Loucy (cell line): ENCODE measurements around the gene PPP2R5C.

Experiments used
- H2AFZ ChIP-seq: fragments of 200-600 bp; sonication (generic); 2 replicates; pipeline ENCODE4 v1.6.0; 2016; ENCODE audit warnings: antibody characterized with exemption, mild to moderate bottlenecking, low read length, moderate library complexity
- H3F3A ChIP-seq: fragments of 200-600 bp; 2 replicates; pipeline ENCODE4 v1.6.0; 2016; ENCODE audit warnings: antibody characterized with exemption, low read depth, mild to moderate bottlenecking
- H3K27me3 ChIP-seq: fragments of 200-600 bp; sonication (generic); 2 replicates; pipeline ENCODE4 v1.6.1; 2014; ENCODE audit warnings: low read length, mild to moderate bottlenecking; ENCODE audit not compliant: insufficient read depth, poor library complexity, severe bottlenecking
- H3K36me3 ChIP-seq: fragments of 200-600 bp; sonication (generic); 2 replicates; pipeline ENCODE4 v1.6.1; 2016; ENCODE audit warnings: low read length; ENCODE audit not compliant: insufficient read depth
- H3K4me1 ChIP-seq: fragments of 200-600 bp; sonication (generic); 2 replicates; pipeline ENCODE4 v1.5.1; 2014; ENCODE audit warnings: low read length, mild to moderate bottlenecking; ENCODE audit not compliant: insufficient read depth, poor library complexity, severe bottlenecking
- H3K4me2 ChIP-seq: fragments of 200-600 bp; sonication (generic); 2 replicates; pipeline ENCODE4 v1.6.0; 2014; ENCODE audit warnings: antibody characterized with exemption, low read length, low read depth, mild to moderate bottlenecking; ENCODE audit not compliant: poor library complexity, severe bottlenecking
- H3K4me3 ChIP-seq: fragments of 200-600 bp; sonication (generic); 2 replicates; pipeline ENCODE4 v1.5.1; 2014; ENCODE audit warnings: low read length, mild to moderate bottlenecking, mixed read lengths; ENCODE audit not compliant: poor library complexity, severe bottlenecking
- H3K79me2 ChIP-seq: fragments of 200-600 bp; sonication (generic); 2 replicates; pipeline ENCODE4 v1.6.1; 2014; ENCODE audit warnings: low read length; ENCODE audit not compliant: insufficient read depth
- H3K9ac ChIP-seq: fragments of 200-600 bp; sonication (generic); 2 replicates; pipeline ENCODE4 v1.6.0; 2014; ENCODE audit warnings: mild to moderate bottlenecking, low read depth, low read length, moderate library complexity; ENCODE audit not compliant: poor library complexity, severe bottlenecking
- H3K9me2 ChIP-seq: fragments of 200-600 bp; sonication (generic); replicated peaks from 2 replicates; pipeline ENCODE4 v1.6.1; 2016; ENCODE audit warnings: low read depth, low read length, mixed read lengths
- H3K9me3 ChIP-seq: fragments of 200-600 bp; sonication (generic); 2 replicates; pipeline ENCODE4 v1.6.1; 2014; ENCODE audit warnings: mild to moderate bottlenecking, antibody characterized with exemption, low read length, low read depth; ENCODE audit not compliant: insufficient read depth
- H4K20me1 ChIP-seq: fragments of 200-600 bp; sonication (generic); 2 replicates; pipeline ENCODE4 v1.6.0; 2014; ENCODE audit warnings: antibody characterized with exemption, low read length, mild to moderate bottlenecking; ENCODE audit not compliant: insufficient read depth, poor library complexity, severe bottlenecking
- EZH2phosphoT487 ChIP-seq: fragments of 200-600 bp; IDR thresholded peaks from 2 replicates; pipeline ENCODE4 v1.6.1; 2018; ENCODE audit warnings: antibody characterized with exemption, mild to moderate bottlenecking, moderate library complexity, borderline replicate concordance
- TF ChIP-seq, protein P1 (sequence below): fragments of 200-600 bp; sonication (generic); conservative IDR thresholded peaks from 2 replicates; pipeline ENCODE4 v1.5.1; 2014; ENCODE audit warnings: mild to moderate bottlenecking, antibody characterized with exemption, low read length

Gene PPP2R5C

DNA sequence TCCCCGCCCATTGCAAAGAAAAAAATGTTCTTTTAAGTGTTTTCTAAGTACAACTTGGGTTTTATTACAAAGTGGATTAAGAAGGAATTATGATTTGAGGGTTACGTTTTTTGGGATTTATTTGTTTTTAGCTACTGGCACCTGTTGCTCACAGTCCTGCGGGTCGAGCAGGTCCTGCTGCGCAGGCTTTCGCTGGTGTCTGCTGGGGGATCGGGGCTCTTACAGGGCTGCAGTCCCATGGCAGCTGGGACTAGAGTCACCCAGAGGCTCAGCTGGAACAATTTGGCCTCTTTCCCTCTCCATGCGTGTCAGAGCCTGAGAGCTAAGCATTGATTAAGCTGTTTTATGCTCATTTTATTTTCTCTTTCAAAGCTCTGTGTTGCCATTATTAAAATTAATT lies 147.3 kb downstream of the PPP2R5C start:
- Histone ChIP-seq H3K4me3 (no peak overlapping the region), H3K9me3 (no peaks in the 10 kb centered on the region), H3K36me3 (peaks cover 89% of the 10 kb centered on the region), H3K9ac (no peak overlapping the region), H3K4me2 (no peak overlapping the region), H3K4me1 (no peaks in the 10 kb centered on the region), H3K27me3 (no peaks in the 10 kb centered on the region), H3K9me2 (no peaks in the 10 kb centered on the region), H2AFZ (no peak overlapping the region), H4K20me1 (no peaks in the 10 kb centered on the region), H3F3A (no peaks in the 10 kb centered on the region), H3K79me2 (no peaks in the 10 kb centered on the region)
- no peak for TF ChIP-seq EZH2phosphoT487
- TF ChIP-seq, protein P1, sequence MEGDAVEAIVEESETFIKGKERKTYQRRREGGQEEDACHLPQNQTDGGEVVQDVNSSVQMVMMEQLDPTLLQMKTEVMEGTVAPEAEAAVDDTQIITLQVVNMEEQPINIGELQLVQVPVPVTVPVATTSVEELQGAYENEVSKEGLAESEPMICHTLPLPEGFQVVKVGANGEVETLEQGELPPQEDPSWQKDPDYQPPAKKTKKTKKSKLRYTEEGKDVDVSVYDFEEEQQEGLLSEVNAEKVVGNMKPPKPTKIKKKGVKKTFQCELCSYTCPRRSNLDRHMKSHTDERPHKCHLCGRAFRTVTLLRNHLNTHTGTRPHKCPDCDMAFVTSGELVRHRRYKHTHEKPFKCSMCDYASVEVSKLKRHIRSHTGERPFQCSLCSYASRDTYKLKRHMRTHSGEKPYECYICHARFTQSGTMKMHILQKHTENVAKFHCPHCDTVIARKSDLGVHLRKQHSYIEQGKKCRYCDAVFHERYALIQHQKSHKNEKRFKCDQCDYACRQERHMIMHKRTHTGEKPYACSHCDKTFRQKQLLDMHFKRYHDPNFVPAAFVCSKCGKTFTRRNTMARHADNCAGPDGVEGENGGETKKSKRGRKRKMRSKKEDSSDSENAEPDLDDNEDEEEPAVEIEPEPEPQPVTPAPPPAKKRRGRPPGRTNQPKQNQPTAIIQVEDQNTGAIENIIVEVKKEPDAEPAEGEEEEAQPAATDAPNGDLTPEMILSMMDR = no peak

DNA sequence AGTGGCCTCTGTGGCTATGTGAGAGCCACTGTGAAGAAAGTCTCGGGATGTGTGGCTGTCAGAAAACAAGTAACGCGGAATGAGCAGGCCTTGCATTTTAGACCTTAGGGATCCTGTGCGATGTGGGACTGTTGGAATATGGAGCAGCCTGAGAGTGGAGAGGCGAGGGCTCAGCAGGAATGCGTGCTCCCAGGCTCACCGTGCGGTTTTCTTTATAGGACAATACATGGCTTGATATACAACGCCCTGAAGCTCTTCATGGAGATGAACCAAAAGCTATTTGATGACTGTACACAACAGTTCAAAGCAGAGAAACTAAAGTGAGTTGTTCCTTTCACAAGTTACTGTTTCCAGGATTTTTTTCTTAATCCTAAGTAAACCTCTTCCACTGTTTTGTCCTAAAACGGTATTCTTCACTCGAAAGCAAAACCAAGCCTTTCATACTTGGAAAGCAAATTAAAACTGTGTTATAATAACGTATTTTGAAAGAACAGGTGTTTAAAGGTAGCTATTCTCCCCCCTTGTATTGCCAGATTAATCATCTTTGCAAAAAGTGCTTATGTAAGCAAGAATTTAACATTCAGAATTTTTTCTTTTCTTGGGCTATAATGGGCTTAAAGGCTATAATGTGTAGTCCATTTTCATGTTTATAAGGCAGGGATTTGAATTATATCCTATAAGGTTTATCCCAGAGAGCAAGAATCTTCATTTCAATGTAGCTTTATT lies 148.0 kb downstream of the PPP2R5C start:
- no peak overlapping the region for H3K4me3 ChIP-seq
- H3K9ac ChIP-seq = no peak overlapping the region
- no peaks in the 10 kb centered on the region for H3K27me3 ChIP-seq
- TF ChIP-seq EZH2phosphoT487 = no peak
- no peaks in the 10 kb centered on the region for H3F3A ChIP-seq
- H3K36me3 ChIP-seq = peaks cover 89% of the 10 kb centered on the region; the same call in 1 of the 2 replicates
- H4K20me1 ChIP-seq = no peaks in the 10 kb centered on the region
- no peaks in the 10 kb centered on the region for H3K9me2 ChIP-seq
- no peak overlapping the region for H3K4me2 ChIP-seq
- no peaks in the 10 kb centered on the region for H3K9me3 ChIP-seq
- no peak overlapping the region for H2AFZ ChIP-seq
- no peaks in the 10 kb centered on the region for H3K4me1 ChIP-seq
- H3K79me2 ChIP-seq = no peaks in the 10 kb centered on the region

DNA sequence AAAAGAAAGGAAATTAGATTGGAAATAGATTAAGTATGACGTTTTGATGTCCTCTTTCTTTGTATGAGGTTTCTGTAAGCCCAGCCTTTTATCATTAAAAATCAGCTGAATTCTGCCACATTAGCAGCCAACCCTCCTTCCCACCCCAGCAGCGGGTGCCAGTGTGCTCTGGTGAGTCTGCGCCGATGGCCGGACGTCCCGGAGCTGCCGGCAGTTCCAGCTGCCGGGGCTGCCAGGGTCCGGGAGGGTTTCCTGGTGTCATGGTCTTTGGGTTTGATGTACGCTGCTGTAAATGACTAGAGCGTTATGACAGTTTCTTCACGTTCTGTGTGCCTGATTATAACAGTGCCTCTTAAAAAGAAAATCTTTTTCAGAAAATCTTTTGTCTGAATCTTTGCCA lies 151.3 kb downstream of the PPP2R5C start:
- no peak overlapping the region for H3K9ac ChIP-seq
- H3K36me3 ChIP-seq = peaks cover 69% of the 10 kb centered on the region; the same call in 1 of the 2 replicates
- H3K4me2 ChIP-seq = no peak overlapping the region
- H3K9me3 ChIP-seq = no peaks in the 10 kb centered on the region
- TF ChIP-seq, protein P1 = no peak
- TF ChIP-seq EZH2phosphoT487 = no peak
- H3K79me2 ChIP-seq = no peaks in the 10 kb centered on the region
- H2AFZ ChIP-seq = no peak overlapping the region
- no peaks in the 10 kb centered on the region for H3F3A ChIP-seq
- H3K4me3 ChIP-seq = no peak overlapping the region
- H3K27me3 ChIP-seq = no peaks in the 10 kb centered on the region
- no peaks in the 10 kb centered on the region for H4K20me1 ChIP-seq
- no peaks in the 10 kb centered on the region for H3K4me1 ChIP-seq
- no peaks in the 10 kb centered on the region for H3K9me2 ChIP-seq

- Histone ChIP-seq H4K20me1 (no peaks in the 10 kb centered on the region), H3K4me1 (no peaks in the 10 kb centered on the region), H2AFZ (no peak overlapping the region), H3K9me2 (no peaks in the 10 kb centered on the region), H3F3A (no peaks in the 10 kb centered on the region), H3K4me2 (no peak overlapping the region), H3K9ac (no peak overlapping the region), H3K36me3 (peaks cover 60% of the 10 kb centered on the region; the same call in 1 of the 2 replicates), H3K79me2 (no peaks in the 10 kb centered on the region), H3K27me3 (no peaks in the 10 kb centered on the region), H3K9me3 (no peaks in the 10 kb centered on the region), H3K4me3 (no peak overlapping the region)
- TF ChIP-seq, protein P1 = no peak
- TF ChIP-seq EZH2phosphoT487 = no peak
Measured at GRCh38 chr14:101914083-101914482, 152.6 kb downstream of the PPP2R5C start.
